ENCODE results near the gene ALDH3B2.
A peak's percentile ranks its signal among the peaks of the same experiment; 100 is the strongest.

The ALDH3B2 gene

DNA sequence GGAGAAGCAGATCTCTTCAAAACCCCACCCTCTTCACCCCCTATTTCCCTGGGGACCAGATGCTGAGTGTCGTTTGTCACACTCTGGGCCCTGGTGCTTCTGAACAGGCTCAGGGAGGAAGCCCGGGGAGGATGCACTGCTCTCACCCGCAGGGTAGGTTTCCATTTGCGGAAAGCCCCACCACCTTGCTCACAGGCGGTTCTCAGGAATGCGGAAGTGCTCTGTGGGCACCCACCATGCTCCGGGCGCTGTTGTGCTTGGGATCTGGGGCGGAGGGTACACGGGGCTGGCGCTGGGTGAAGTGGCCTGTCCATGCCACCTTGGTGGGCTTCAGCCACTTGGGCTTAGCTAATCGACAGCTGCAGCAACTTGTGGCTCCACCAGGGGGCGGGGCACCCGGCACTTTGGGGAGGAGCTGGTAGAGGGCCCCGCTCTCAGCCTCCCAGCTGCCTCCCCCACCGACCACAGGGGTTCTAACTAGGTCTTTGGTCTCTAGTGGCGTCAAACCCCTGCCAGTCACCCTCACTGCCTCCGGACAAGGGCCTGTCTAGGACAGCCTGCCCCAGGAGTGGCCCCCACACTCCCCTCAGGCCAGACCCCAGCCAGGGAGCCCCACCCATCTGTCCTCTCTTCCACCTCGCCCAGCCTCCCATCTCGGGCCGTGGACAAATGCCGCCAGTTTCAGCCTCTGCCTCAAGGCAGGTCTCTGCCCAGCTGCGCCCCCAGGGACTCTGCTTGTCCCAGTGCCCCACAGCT lies 60.3 kb downstream of the ALDH3B2 start:
- DNase-seq (ENCODE audit: low read depth) = peak; percentile 73

DNA sequence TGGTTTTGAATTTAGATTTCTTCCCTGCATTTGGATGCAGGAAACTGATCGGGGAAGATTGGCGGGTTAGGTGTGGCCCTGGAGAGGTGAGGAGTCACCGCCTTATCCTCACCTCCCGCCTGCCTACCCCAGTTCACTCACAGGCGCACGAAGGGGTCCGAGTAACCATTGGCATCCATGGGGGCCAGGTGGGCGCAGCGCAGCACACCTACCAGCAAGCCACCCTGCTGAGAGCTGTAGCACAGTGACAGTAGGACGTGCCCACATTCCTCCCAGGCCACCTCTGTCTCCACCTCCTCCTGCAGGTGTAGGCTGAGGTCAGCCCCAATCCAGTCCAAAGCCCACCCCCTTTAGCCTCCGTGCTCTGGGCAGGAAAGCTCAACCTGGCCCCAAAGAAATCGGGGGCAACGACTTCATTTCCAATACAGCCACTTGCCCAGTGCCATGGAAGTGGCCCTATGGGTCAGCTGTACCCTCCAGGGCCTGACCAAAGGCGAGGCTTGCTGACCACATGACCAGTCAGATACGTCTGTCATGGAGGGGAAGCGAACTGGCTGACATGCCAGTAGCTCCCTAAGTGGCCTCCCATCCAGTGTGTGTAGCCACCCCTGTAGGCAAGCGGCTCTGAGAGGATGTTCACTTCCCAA lies 61.0 kb downstream of the ALDH3B2 start:
- DNase-seq (ENCODE audit: low read depth) = no peak

DNA sequence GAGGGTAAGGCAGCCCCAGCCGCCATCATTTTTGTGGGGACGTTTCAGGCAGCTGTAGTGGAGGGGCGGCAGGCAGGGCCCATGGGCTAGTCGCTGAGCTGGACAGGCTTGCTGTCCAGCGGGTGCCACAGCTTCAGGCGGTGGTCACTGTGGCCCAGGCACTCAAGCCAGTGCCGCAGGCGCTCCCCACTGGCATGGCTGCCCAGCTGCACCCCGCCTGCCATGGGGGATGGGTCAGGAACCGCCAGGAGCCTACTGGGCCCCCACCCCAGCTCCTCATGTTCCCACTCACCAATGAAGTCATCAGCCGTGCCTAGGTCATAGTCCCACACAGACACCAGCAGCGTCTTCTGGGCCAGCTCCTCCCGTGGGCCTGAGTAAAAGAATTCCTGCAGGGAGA lies 61.7 kb downstream of the ALDH3B2 start:
- no peak for DNase-seq (ENCODE audit: low read depth)

Measured in activated T-helper 9 cell treated with anti-CD3 and anti-CD28 coated beads, Interleukin-2, amount 50 U/mL, for 16 hours (primary cell).